ENCODE measurements around the gene LRRN2. TPM values are rescaled to one million over a fixed set of nuclear protein-coding genes. Genes with fewer than 3 reads are reported as not detected.

The LRRN2 gene
- total and polyA plus RNA-seq, 2 of the 8 experiments (the other 6 are each of a cell fraction or from before 2014, with no cell fraction given): 1.8 to 2.3 TPM

GRCh38 chr1:204696606-204697005 is 11.1 kb upstream of the LRRN2 start:
- no peaks in the 10 kb centered on the region for H3K79me2 ChIP-seq (ENCODE audit: control insufficient read depth in 1 of 2, insufficient read depth in 2 of 2, low read length in 2 of 2)
- FAIRE-seq (no peak), DNase-seq (ENCODE audit: low read depth in 1 of 2, low spot score in 2 of 2) (no peak)
- no peak overlapping the region for H3K23ac ChIP-seq (ENCODE audit: insufficient read length)
- no peaks in the 10 kb centered on the region for H3K9me3 ChIP-seq (ENCODE audit: insufficient read depth in 2 of 2, low read depth in 1 of 2, low read length in 1 of 2)
- CTCF ChIA-PET (ENCODE audit: partially characterized antibody): interaction anchor here (1.2 to 2.4 kb wide), 3 partner anchors 18 to 131 kb away, joined by 3 to 14 read pairs (median 7); no protein-coding TSS in a partner anchor
- no peak overlapping the region for H2BK12ac ChIP-seq (ENCODE audit: low read depth, low read length)
- H2BK5ac ChIP-seq (ENCODE audit: low read depth, low read length): no peak overlapping the region
- POLR2A ChIA-PET (ENCODE audit: partially characterized antibody): no interaction called here
- no peak overlapping the region for H2AFZ ChIP-seq (ENCODE audit: low read length)
- H3K27me3 ChIP-seq (replicated peaks in 1 of 4; ENCODE audit: control insufficient read depth in 3 of 4, extremely low read depth in 1 of 4, insufficient read depth in 3 of 4, low read length in 3 of 4): no peaks in the 10 kb centered on the region
- H3K56ac ChIP-seq (replicated peaks; ENCODE audit: insufficient read length, low read depth, low read length): no peak overlapping the region
- H2AK5ac ChIP-seq (ENCODE audit: low read depth, low read length): no peak overlapping the region
- no peak overlapping the region for H4K5ac ChIP-seq (ENCODE audit: insufficient read length, low read depth, low read length)
- no peak overlapping the region for H3K27ac ChIP-seq (ENCODE audit: low read depth, low read length)
- H3K4me2 ChIP-seq (ENCODE audit: insufficient read depth in 1 of 2, low read depth in 2 of 2, low read length in 2 of 2): no peak overlapping the region
- H3K79me1 ChIP-seq (ENCODE audit: low read depth, low read length): no peaks in the 10 kb centered on the region
- no peak overlapping the region for H3K4me3 ChIP-seq (ENCODE audit: extremely low read depth in 1 of 4, insufficient read depth in 2 of 4, low read depth in 3 of 4, low read length in 4 of 4)
- H2BK120ac ChIP-seq (replicated peaks; ENCODE audit: low read depth, low read length): no peak overlapping the region
- H3K36me3 ChIP-seq (ENCODE audit: control insufficient read depth in 2 of 4, insufficient read depth in 4 of 4, low read length in 3 of 4): no peaks in the 10 kb centered on the region
- no peaks in the 10 kb centered on the region; the same call in 1 of the 2 replicates for H3K23me2 ChIP-seq (ENCODE audit: low read depth, low read length)
- peaks cover 1 to 4% (median 2%) of the 10 kb centered on the region in 4 experiments; a peak in 5 of 7 replicates for H3K4me1 ChIP-seq (replicated peaks in 1 of 4; ENCODE audit: control insufficient read depth in 3 of 4, insufficient read depth in 4 of 4, low read length in 3 of 4)
- no peak overlapping the region for H3K14ac ChIP-seq (ENCODE audit: insufficient read length)
- WGBS, 2 experiments (ENCODE audit: extremely low coverage in 1 of 2, insufficient coverage in 1 of 2, insufficient read length in 1 of 2, insufficient replicate concordance in 2 of 2, low coverage in 1 of 2, low lambda C conversion rate in 2 of 2, missing lambda C conversion rate in 1 of 2): 92% methylated on average over 17 of the region's 17 CpGs; no CpG with 5 or more reads in 1 of the 2 experiments
- H4K91ac ChIP-seq (replicated peaks; ENCODE audit: insufficient read length, low read length): no peak overlapping the region
- H3K4ac ChIP-seq (replicated peaks; ENCODE audit: insufficient read length, low read depth, low read length): no peak overlapping the region
- no peak overlapping the region for H2BK15ac ChIP-seq (ENCODE audit: low read length)
- H4K8ac ChIP-seq (ENCODE audit: extremely low read depth, insufficient read depth, low read length): no peak overlapping the region
- H3K9ac ChIP-seq (replicated peaks in 1 of 4; ENCODE audit: extremely low read depth in 1 of 4, low read depth in 3 of 4, low read length in 3 of 4): no peak overlapping the region
- no peak overlapping the region for H3K18ac ChIP-seq (ENCODE audit: extremely low read depth, low read length)
- no peaks in the 10 kb centered on the region for H4K20me1 ChIP-seq (replicated peaks in 1 of 2; ENCODE audit: control insufficient read depth in 1 of 2, insufficient read depth in 2 of 2, low read length in 2 of 2)
- no peak overlapping the region for H2BK20ac ChIP-seq (ENCODE audit: low read length)
- TF ChIP-seq TBP (IDR thresholded peaks at IDR 0.05; ENCODE audit: low read depth, low read length) (no peak), SP1 (IDR thresholded peaks at IDR 0.05; ENCODE audit: low read depth, low read length) (no peak), PHF8 (conservative IDR thresholded peaks at IDR 0.05; ENCODE audit: low read depth, low read length) (no peak), CEBPB (IDR thresholded peaks at IDR 0.05; ENCODE audit: low read depth, low read length) (no peak), POU5F1 (IDR thresholded peaks at IDR 0.05; ENCODE audit: low read depth, low read length) (no peak), KDM4A (IDR thresholded peaks at IDR 0.05; ENCODE audit: low read depth, low read length, severe bottlenecking) (no peak), USF2 (IDR thresholded peaks at IDR 0.05; ENCODE audit: low read length) (no peak), BACH1 (IDR thresholded peaks at IDR 0.05; ENCODE audit: low read length) (no peak), SIRT6 (IDR thresholded peaks at IDR 0.05; ENCODE audit: low read length) (no peak), RFX5 (IDR thresholded peaks at IDR 0.05; ENCODE audit: borderline replicate concordance, low read depth, low read length) (no peak), NANOG (IDR thresholded peaks at IDR 0.05; ENCODE audit: insufficient read depth, low read depth, low read length, poor library complexity, severe bottlenecking) (no peak), POLR2AphosphoS5 (IDR thresholded peaks at IDR 0.05; ENCODE audit: low read depth, low read length) (no peak), ASH2L (IDR thresholded peaks at IDR 0.05; ENCODE audit: low read length) (no peak), BRCA1 (IDR thresholded peaks at IDR 0.05; ENCODE audit: low read depth, low read length) (no peak), SUZ12 (IDR thresholded peaks at IDR 0.05; ENCODE audit: low read length) (no peak)
